DND-41 (cell line): ENCODE measurements around the gene SNAP25.

Source experiments
- CTCF ChIP-seq: IDR thresholded peaks from 2 replicates; pipeline ENCODE4 v1.5.1; 2012; ENCODE audit warnings: borderline replicate concordance, low read length, moderate library complexity, mild to moderate bottlenecking; ENCODE audit not compliant: poor library complexity, severe bottlenecking; ENCODE audit errors: extremely low read depth
- EZH2 ChIP-seq: IDR thresholded peaks from 3 replicates; pipeline ENCODE4 v1.6.1; 2012; ENCODE audit warnings: borderline replicate concordance, low read depth, mild to moderate bottlenecking, moderate library complexity, low read length, inconsistent platforms; ENCODE audit not compliant: severe bottlenecking

- TF ChIP-seq CTCF (no peak), EZH2 (no peak)
These were observed 123.5 kb downstream of the SNAP25 start for GRCh38 chr20:10342152-10342551.
